ENCODE measurements around the gene GRAMD4.

GRAMD4 gene

DNA sequence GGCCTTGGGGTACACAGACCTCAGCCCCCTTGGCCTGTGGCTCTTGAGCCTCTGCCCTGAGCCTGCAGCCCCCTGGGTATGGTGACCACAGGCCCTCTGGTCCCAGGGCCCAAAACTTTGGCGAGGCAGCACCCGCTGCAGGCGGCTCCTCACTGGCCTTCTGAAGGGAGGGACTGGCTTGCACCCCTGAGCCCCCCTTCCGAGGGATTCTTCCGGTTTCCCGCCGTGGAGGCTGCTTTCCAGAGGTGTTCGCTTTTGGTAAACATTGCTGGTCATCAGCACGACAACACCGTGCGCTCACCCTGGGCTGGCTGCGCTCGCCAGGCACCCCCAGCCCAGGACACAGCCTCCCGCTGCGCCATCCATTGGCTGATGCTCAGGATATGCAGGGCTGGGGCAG lies 42.0 kb downstream of the GRAMD4 start:
- 0 out of 2 replicates have a peak, but pooled peaks cover 4% of the 10 kb centered on the region for H4K20me1 ChIP-seq (ENCODE audit: control insufficient read depth, insufficient read depth, low read depth, low read length)
- no peak overlapping the region for H3K27ac ChIP-seq (ENCODE audit: low read depth, low read length)
- H3K27me3 ChIP-seq (ENCODE audit: control insufficient read depth, low read length), result no peaks in the 10 kb centered on the region
- H3F3A ChIP-seq (ENCODE audit: control insufficient read depth, insufficient read depth), result no peaks in the 10 kb centered on the region
- peaks cover 5% of the 10 kb centered on the region for H3K36me3 ChIP-seq (ENCODE audit: control insufficient read depth, low read length)
- H3K4me3 ChIP-seq (ENCODE audit: low read length), result no peak overlapping the region
- TF ChIP-seq EZH2phosphoT487 (IDR thresholded peaks at IDR 0.05; ENCODE audit: borderline replicate concordance, low read length), result no peak
- TF ChIP-seq, protein P1, sequence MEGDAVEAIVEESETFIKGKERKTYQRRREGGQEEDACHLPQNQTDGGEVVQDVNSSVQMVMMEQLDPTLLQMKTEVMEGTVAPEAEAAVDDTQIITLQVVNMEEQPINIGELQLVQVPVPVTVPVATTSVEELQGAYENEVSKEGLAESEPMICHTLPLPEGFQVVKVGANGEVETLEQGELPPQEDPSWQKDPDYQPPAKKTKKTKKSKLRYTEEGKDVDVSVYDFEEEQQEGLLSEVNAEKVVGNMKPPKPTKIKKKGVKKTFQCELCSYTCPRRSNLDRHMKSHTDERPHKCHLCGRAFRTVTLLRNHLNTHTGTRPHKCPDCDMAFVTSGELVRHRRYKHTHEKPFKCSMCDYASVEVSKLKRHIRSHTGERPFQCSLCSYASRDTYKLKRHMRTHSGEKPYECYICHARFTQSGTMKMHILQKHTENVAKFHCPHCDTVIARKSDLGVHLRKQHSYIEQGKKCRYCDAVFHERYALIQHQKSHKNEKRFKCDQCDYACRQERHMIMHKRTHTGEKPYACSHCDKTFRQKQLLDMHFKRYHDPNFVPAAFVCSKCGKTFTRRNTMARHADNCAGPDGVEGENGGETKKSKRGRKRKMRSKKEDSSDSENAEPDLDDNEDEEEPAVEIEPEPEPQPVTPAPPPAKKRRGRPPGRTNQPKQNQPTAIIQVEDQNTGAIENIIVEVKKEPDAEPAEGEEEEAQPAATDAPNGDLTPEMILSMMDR (IDR thresholded peaks at IDR 0.05; ENCODE audit: low read depth, low read length, poor library complexity, severe bottlenecking), result no peak
- H3K4me1 ChIP-seq (ENCODE audit: control insufficient read depth, low read length), result no peaks in the 10 kb centered on the region
- H3K9me2 ChIP-seq (replicated peaks; ENCODE audit: control insufficient read depth, low read length), result no peaks in the 10 kb centered on the region
- no peaks in the 10 kb centered on the region for H3K79me2 ChIP-seq (ENCODE audit: control insufficient read depth, low read length)
- no peak overlapping the region for H3K4me2 ChIP-seq (ENCODE audit: low read length)
- no peaks in the 10 kb centered on the region for H3K9me3 ChIP-seq (ENCODE audit: control insufficient read depth, insufficient read depth, low read length)

DNA sequence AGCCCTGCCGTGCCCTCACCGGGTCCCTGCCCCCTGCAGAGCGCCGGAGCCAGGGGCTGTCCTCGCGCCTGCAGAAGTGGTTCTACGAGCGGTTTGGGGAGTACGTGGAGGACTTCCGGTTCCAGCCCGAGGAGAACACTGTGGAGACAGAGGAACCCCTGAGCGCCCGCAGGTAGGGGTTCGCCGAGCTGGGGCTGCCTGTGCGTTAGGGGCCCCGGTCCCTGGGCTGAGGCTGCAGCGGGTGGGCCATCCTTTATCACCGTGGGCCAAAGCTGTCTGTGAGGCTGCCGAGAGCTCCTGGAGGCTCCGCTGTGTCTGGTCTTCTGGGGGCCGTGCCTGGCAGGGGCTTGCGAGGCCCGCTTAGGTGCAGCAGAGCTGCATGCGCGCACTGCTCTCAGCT lies 42.8 kb downstream of the GRAMD4 start:
- no peaks in the 10 kb centered on the region for H3K9me3 ChIP-seq (ENCODE audit: control insufficient read depth, insufficient read depth, low read length)
- H3K4me1 ChIP-seq (ENCODE audit: control insufficient read depth, low read length), result no peaks in the 10 kb centered on the region
- H3K27me3 ChIP-seq (ENCODE audit: control insufficient read depth, low read length), result no peaks in the 10 kb centered on the region
- no peak for TF ChIP-seq EZH2phosphoT487 (IDR thresholded peaks at IDR 0.05; ENCODE audit: borderline replicate concordance, low read length)
- TF ChIP-seq, protein P1 (IDR thresholded peaks at IDR 0.05; ENCODE audit: low read depth, low read length, poor library complexity, severe bottlenecking), result no peak
- H3K36me3 ChIP-seq (ENCODE audit: control insufficient read depth, low read length), result peaks cover 8% of the 10 kb centered on the region
- 0 out of 2 replicates have a peak, but pooled peaks cover 4% of the 10 kb centered on the region for H4K20me1 ChIP-seq (ENCODE audit: control insufficient read depth, insufficient read depth, low read depth, low read length)
- H3K4me3 ChIP-seq (ENCODE audit: low read length), result no peak overlapping the region
- H3K27ac ChIP-seq (ENCODE audit: low read depth, low read length), result no peak overlapping the region
- H3K9me2 ChIP-seq (replicated peaks; ENCODE audit: control insufficient read depth, low read length), result no peaks in the 10 kb centered on the region
- no peaks in the 10 kb centered on the region for H3K79me2 ChIP-seq (ENCODE audit: control insufficient read depth, low read length)
- H3K4me2 ChIP-seq (ENCODE audit: low read length), result no peak overlapping the region
- H3F3A ChIP-seq (ENCODE audit: control insufficient read depth, insufficient read depth), result no peaks in the 10 kb centered on the region

GRCh38 chr22:46663436-46664100 lies 43.4 kb downstream of the GRAMD4 start:
- no peaks in the 10 kb centered on the region for H3K9me2 ChIP-seq (replicated peaks; ENCODE audit: control insufficient read depth, low read length)
- H3K27ac ChIP-seq (ENCODE audit: low read depth, low read length), result no peak overlapping the region
- H4K20me1 ChIP-seq (ENCODE audit: control insufficient read depth, insufficient read depth, low read depth, low read length), result 0 out of 2 replicates have a peak, but pooled peaks cover 4% of the 10 kb centered on the region
- H3K36me3 ChIP-seq (ENCODE audit: control insufficient read depth, low read length), result peaks cover 9% of the 10 kb centered on the region
- no peak overlapping the region for H3K4me2 ChIP-seq (ENCODE audit: low read length)
- no peaks in the 10 kb centered on the region for H3K9me3 ChIP-seq (ENCODE audit: control insufficient read depth, insufficient read depth, low read length)
- no peak for TF ChIP-seq EZH2phosphoT487 (IDR thresholded peaks at IDR 0.05; ENCODE audit: borderline replicate concordance, low read length)
- TF ChIP-seq, protein P1 (IDR thresholded peaks at IDR 0.05; ENCODE audit: low read depth, low read length, poor library complexity, severe bottlenecking), result no peak
- H3K4me3 ChIP-seq (ENCODE audit: low read length), result no peak overlapping the region
- H3K4me1 ChIP-seq (ENCODE audit: control insufficient read depth, low read length), result no peaks in the 10 kb centered on the region
- H3K27me3 ChIP-seq (ENCODE audit: control insufficient read depth, low read length), result no peaks in the 10 kb centered on the region
- H3F3A ChIP-seq (ENCODE audit: control insufficient read depth, insufficient read depth), result no peaks in the 10 kb centered on the region
- H3K79me2 ChIP-seq (ENCODE audit: control insufficient read depth, low read length), result no peaks in the 10 kb centered on the region
